ENCODE data around the gene SURF4. TPM values are rescaled to one million over a fixed set of nuclear protein-coding genes. Genes with fewer than 3 reads are reported as not detected.

Gene SURF4
- total and polyA plus RNA-seq, 4 donors, result 142 to 386 (median 217) TPM

DNA sequence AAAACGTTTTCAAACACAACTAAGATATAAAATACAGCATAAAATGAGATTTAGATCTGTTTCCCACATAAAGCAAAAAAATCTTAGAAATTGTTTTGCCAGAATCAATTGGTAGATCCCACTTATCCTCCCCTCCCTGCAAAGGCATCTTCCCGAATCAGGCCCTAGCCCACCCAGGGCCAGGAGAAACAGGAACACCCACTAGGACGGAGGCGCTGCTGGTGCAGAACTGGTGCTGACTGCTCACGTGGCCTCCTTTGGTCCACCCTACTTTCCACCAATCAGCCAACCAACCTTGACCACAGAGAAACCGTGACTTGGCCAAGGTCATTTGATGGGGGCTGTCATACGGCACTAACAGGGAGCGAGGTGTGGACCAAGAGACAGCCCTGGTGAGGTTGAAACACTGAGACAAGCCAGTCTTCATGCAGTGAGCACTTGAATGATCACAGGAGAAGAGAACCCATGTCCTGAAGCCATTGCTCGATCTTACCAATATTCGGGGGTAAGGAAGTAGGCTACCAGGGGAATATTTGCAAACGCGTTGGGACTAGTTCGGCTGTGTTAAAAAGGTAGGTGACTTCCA lies 14.3 kb downstream of the SURF4 start:
- WGBS, result 84% methylated on average over 13 of the region's 13 CpGs
- Histone ChIP-seq H3K27me3 (ENCODE audit: control insufficient read depth in 4 of 4, insufficient read depth in 4 of 4, low read length in 3 of 4) (no peaks in the 10 kb centered on the region), H3K4me3 (ENCODE audit: low read depth in 1 of 3, low read length in 3 of 3) (no peak overlapping the region), H3K9me3 (ENCODE audit: control insufficient read depth in 4 of 4, low read length in 3 of 4) (no peaks in the 10 kb centered on the region), H3K4me1 (ENCODE audit: control insufficient read depth in 4 of 4, insufficient read depth in 4 of 4, low read length in 3 of 4) (peaks cover 3 to 36% (median 17%) of the 10 kb centered on the region in 4 donors), H3K9ac (ENCODE audit: low read depth in 1 of 2, low read length in 2 of 2) (no peak overlapping the region), H3K36me3 (ENCODE audit: control insufficient read depth in 4 of 4, insufficient read depth in 3 of 4, low read depth in 1 of 4, low read length in 3 of 4) (peaks cover 21 to 63% (median 55%) of the 10 kb centered on the region in 4 donors), H3K27ac (ENCODE audit: low read depth in 1 of 2, low read length in 2 of 2) (no peak overlapping the region)
- no peak for TF ChIP-seq RAD21 (IDR thresholded peaks at IDR 0.05)
- TF ChIP-seq SP1 (IDR thresholded peaks at IDR 0.05), result no peak
- TF ChIP-seq, protein P1, sequence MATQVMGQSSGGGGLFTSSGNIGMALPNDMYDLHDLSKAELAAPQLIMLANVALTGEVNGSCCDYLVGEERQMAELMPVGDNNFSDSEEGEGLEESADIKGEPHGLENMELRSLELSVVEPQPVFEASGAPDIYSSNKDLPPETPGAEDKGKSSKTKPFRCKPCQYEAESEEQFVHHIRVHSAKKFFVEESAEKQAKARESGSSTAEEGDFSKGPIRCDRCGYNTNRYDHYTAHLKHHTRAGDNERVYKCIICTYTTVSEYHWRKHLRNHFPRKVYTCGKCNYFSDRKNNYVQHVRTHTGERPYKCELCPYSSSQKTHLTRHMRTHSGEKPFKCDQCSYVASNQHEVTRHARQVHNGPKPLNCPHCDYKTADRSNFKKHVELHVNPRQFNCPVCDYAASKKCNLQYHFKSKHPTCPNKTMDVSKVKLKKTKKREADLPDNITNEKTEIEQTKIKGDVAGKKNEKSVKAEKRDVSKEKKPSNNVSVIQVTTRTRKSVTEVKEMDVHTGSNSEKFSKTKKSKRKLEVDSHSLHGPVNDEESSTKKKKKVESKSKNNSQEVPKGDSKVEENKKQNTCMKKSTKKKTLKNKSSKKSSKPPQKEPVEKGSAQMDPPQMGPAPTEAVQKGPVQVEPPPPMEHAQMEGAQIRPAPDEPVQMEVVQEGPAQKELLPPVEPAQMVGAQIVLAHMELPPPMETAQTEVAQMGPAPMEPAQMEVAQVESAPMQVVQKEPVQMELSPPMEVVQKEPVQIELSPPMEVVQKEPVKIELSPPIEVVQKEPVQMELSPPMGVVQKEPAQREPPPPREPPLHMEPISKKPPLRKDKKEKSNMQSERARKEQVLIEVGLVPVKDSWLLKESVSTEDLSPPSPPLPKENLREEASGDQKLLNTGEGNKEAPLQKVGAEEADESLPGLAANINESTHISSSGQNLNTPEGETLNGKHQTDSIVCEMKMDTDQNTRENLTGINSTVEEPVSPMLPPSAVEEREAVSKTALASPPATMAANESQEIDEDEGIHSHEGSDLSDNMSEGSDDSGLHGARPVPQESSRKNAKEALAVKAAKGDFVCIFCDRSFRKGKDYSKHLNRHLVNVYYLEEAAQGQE (IDR thresholded peaks at IDR 0.05), result no peak
- no peak for TF ChIP-seq JUND (IDR thresholded peaks at IDR 0.05)
- TF ChIP-seq GABPA (IDR thresholded peaks at IDR 0.05 in 1 of 2, conservative IDR thresholded peaks at IDR 0.05 in 1 of 2), result no peak
- TF ChIP-seq, protein P2, sequence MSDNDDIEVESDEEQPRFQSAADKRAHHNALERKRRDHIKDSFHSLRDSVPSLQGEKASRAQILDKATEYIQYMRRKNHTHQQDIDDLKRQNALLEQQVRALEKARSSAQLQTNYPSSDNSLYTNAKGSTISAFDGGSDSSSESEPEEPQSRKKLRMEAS (IDR thresholded peaks at IDR 0.05), result no peak
- TF ChIP-seq NR2F2 (IDR thresholded peaks at IDR 0.05), result no peak
- TF ChIP-seq FOXA1 (IDR thresholded peaks at IDR 0.05), result no peak
- TF ChIP-seq, protein P3, sequence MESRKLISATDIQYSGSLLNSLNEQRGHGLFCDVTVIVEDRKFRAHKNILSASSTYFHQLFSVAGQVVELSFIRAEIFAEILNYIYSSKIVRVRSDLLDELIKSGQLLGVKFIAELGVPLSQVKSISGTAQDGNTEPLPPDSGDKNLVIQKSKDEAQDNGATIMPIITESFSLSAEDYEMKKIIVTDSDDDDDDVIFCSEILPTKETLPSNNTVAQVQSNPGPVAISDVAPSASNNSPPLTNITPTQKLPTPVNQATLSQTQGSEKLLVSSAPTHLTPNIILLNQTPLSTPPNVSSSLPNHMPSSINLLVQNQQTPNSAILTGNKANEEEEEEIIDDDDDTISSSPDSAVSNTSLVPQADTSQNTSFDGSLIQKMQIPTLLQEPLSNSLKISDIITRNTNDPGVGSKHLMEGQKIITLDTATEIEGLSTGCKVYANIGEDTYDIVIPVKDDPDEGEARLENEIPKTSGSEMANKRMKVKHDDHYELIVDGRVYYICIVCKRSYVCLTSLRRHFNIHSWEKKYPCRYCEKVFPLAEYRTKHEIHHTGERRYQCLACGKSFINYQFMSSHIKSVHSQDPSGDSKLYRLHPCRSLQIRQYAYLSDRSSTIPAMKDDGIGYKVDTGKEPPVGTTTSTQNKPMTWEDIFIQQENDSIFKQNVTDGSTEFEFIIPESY (IDR thresholded peaks at IDR 0.05), result no peak
- no peak for TF ChIP-seq RXRA (IDR thresholded peaks at IDR 0.05)
- no peak for TF ChIP-seq FOXA2 (IDR thresholded peaks at IDR 0.05)
- TF ChIP-seq, protein P4, sequence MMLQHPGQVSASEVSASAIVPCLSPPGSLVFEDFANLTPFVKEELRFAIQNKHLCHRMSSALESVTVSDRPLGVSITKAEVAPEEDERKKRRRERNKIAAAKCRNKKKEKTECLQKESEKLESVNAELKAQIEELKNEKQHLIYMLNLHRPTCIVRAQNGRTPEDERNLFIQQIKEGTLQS (IDR thresholded peaks at IDR 0.05), result no peak
- DNase-seq (ENCODE audit: low spot score), result no peak

DNA sequence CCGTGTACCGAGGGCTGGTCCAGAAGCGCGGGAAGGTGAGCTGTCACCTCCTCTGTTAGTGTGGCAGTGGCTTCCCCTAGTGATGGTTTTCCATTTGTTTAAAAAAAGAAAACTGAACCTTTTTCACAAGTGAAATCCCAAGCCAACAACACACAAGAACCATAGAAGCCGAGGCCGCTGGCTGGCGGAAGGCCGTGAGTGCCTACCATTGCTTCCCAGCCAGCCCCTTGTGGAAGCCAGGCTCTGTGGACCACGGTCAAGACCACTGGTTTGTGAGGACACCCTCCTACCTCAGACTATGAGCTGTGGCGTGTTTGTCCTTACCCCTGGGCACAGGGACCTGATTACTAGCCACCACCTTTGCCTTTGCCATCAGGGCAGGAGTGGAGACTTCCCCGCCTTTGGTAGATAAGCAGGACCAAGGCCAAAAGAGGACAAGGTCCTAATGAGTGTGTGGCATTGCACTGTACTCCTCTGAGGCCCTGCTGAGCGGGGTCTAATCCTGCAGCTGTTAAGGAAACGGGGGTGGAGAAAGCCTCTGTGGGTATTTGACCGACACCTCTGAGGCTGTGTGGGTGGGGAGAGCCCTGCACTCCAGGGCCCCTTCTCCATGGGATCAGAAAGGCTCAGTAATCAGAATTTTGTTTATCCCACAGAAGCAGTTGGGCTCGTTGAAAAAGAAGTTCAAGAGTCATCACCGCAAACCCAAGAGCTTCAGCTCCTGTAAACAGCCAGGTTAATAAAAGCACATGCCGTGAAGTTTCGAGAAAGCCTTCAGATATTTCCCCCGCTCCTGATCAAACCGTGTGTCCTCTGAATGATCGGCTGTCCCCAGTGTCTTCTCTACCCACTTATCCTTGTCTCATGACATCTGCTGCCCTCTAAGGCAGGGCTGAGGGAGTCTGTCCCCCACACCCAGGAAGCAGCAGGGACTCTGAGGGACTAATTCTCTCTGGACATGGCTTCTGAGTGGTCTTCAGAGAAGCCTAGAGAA lies 15.2 kb downstream of the SURF4 start:
- no peak overlapping the region for H3K4me3 ChIP-seq (ENCODE audit: low read depth in 1 of 3, low read length in 3 of 3)
- no peak overlapping the region for H3K9ac ChIP-seq (ENCODE audit: low read depth in 1 of 2, low read length in 2 of 2)
- WGBS, result 78% methylated on average over 21 of the region's 21 CpGs
- H3K36me3 ChIP-seq (ENCODE audit: control insufficient read depth in 4 of 4, insufficient read depth in 3 of 4, low read depth in 1 of 4, low read length in 3 of 4), result peaks cover 21 to 54% (median 46%) of the 10 kb centered on the region in 4 donors
- no peak for TF ChIP-seq NR2F2 (IDR thresholded peaks at IDR 0.05)
- no peak for TF ChIP-seq HNF4A (conservative IDR thresholded peaks at IDR 0.05)
- no peak for TF ChIP-seq EGR1 (IDR thresholded peaks at IDR 0.05; ENCODE audit: low read depth in 2 of 2)
- no peak for TF ChIP-seq GABPA (IDR thresholded peaks at IDR 0.05 in 1 of 2, conservative IDR thresholded peaks at IDR 0.05 in 1 of 2)
- TF ChIP-seq FOXA2 (IDR thresholded peaks at IDR 0.05), result no peak
- no peak for TF ChIP-seq FOXA1 (IDR thresholded peaks at IDR 0.05)
- TF ChIP-seq, protein P5, sequence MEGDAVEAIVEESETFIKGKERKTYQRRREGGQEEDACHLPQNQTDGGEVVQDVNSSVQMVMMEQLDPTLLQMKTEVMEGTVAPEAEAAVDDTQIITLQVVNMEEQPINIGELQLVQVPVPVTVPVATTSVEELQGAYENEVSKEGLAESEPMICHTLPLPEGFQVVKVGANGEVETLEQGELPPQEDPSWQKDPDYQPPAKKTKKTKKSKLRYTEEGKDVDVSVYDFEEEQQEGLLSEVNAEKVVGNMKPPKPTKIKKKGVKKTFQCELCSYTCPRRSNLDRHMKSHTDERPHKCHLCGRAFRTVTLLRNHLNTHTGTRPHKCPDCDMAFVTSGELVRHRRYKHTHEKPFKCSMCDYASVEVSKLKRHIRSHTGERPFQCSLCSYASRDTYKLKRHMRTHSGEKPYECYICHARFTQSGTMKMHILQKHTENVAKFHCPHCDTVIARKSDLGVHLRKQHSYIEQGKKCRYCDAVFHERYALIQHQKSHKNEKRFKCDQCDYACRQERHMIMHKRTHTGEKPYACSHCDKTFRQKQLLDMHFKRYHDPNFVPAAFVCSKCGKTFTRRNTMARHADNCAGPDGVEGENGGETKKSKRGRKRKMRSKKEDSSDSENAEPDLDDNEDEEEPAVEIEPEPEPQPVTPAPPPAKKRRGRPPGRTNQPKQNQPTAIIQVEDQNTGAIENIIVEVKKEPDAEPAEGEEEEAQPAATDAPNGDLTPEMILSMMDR (IDR thresholded peaks at IDR 0.05; ENCODE audit: low read depth, low read length, missing input control), result no peak
- TF ChIP-seq YY1 (IDR thresholded peaks at IDR 0.05), result no peak
- no peak for TF ChIP-seq JUND (IDR thresholded peaks at IDR 0.05)
- no peak for TF ChIP-seq RAD21 (IDR thresholded peaks at IDR 0.05)
- TF ChIP-seq, protein P4 (IDR thresholded peaks at IDR 0.05), result no peak
- TF ChIP-seq HNF4G (IDR thresholded peaks at IDR 0.05), result no peak
- TF ChIP-seq, protein P2 (IDR thresholded peaks at IDR 0.05), result no peak
- no peak for TF ChIP-seq RXRA (IDR thresholded peaks at IDR 0.05)
- TF ChIP-seq SP1 (IDR thresholded peaks at IDR 0.05), result no peak
- no peak for DNase-seq (ENCODE audit: low spot score)
- H3K27me3 ChIP-seq (ENCODE audit: control insufficient read depth in 4 of 4, insufficient read depth in 4 of 4, low read length in 3 of 4), result no peaks in the 10 kb centered on the region
- peaks cover 3 to 38% (median 20%) of the 10 kb centered on the region in 4 donors for H3K4me1 ChIP-seq (ENCODE audit: control insufficient read depth in 4 of 4, insufficient read depth in 4 of 4, low read length in 3 of 4)
- no peak overlapping the region for H3K27ac ChIP-seq (ENCODE audit: low read depth in 1 of 2, low read length in 2 of 2)
- no peaks in the 10 kb centered on the region for H3K9me3 ChIP-seq (ENCODE audit: control insufficient read depth in 4 of 4, low read length in 3 of 4)
